Gastroesophageal sphincter (tissue), 4 donors: Measurements from ENCODE around the gene TRMT112. TPM values are rescaled to one million over a fixed set of nuclear protein-coding genes. Genes with fewer than 3 reads are reported as not detected.
A peak's percentile ranks its signal among the peaks of the same experiment; 100 is the strongest.

Source experiments
- ATAC-seq: fragments of 150-250 bp; one replicate; pipeline ENCODE4 v1.9.1; 2016; ENCODE audit warnings: mild to moderate bottlenecking, moderate library complexity
- H3K27ac ChIP-seq, 4 donors: fragments of 200-600 bp; sonication (generic) in 3 of 4; 1 replicate in 3 of 4; 2 replicates in 1 of 4; pipeline ENCODE4 v1.5.1; 2016 to 2019
- H3K27me3 ChIP-seq: fragments of 200-600 bp; sonication (generic); one replicate; pipeline ENCODE4 v1.5.1; 2019
- H3K36me3 ChIP-seq, 2 donors: fragments of 200-600 bp; sonication (generic); one replicate each; pipeline ENCODE4 v1.5.1; 2019; ENCODE audit warnings: control low read depth in 1 of 2
- H3K4me1 ChIP-seq, 3 donors: fragments of 200-600 bp; sonication (generic); 1 replicate in 2 of 3; 2 replicates in 1 of 3; pipeline ENCODE4 v1.5.1; 2016 to 2019; ENCODE audit warnings: control low read depth in 2 of 3
- H3K4me3 ChIP-seq, 2 donors: fragments of 200-600 bp; sonication (generic); one replicate each; pipeline ENCODE4 v1.5.1; 2019; ENCODE audit warnings: mild to moderate bottlenecking in 1 of 2, moderate library complexity in 1 of 2
- H3K9me3 ChIP-seq, 3 donors: fragments of 200-600 bp; sonication (generic); one replicate each; pipeline ENCODE4 v1.5.1; 2017 to 2019; ENCODE audit warnings: control low read depth in 2 of 3
- CTCF ChIP-seq, 4 experiments: fragments of 200-600 bp in 2 of 4; fragments of 450-650 bp in 2 of 4; sonication (generic) in 1 of 4; IDR thresholded peaks; one replicate each; pipeline ENCODE4 v1.5.1; 2017 to 2019; ENCODE audit warnings: antibody characterized with exemption in 4 of 4, mild to moderate bottlenecking in 2 of 4, moderate library complexity in 2 of 4
- EP300 ChIP-seq: sonication (generic); formaldehyde crosslinking; IDR thresholded peaks from one replicate; pipeline ENCODE4 v1.6.1; 2017; ENCODE audit warnings: antibody characterized with exemption, mild to moderate bottlenecking
- POLR2A ChIP-seq, 2 donors: fragments of 450-650 bp; IDR thresholded peaks; one replicate each; pipeline ENCODE4 v1.6.1; 2017; ENCODE audit warnings: antibody characterized with exemption in 2 of 2, mild to moderate bottlenecking in 2 of 2, moderate library complexity in 1 of 2
- POLR2AphosphoS5 ChIP-seq: sonication (generic); formaldehyde crosslinking; IDR thresholded peaks from one replicate; pipeline ENCODE4 v1.6.1; 2017; ENCODE audit warnings: antibody characterized with exemption
- WGBS, 2 donors: methylation state at CpG; one replicate each; pipeline ENCODE4 v1.1.5; 2018; ENCODE audit warnings: low coverage in 1 of 2; 5-methylcytosine and 5-hydroxymethylcytosine counted together
- total RNA-seq, 4 donors: library from RNA; depleted of rRNA; stranded (reverse); fragments of >200 nt; gene quantifications; one replicate each; pipeline ENCODE4 v1.1.0, GENCODE V29; 2016

The TRMT112 gene
- total RNA-seq, 4 donors from 2014 or later: 180 to 267 (median 218) TPM

GRCh38 chr11:64341429-64341828 lies 24.1 kb upstream of the TRMT112 start:
- Histone ChIP-seq H3K36me3 (no peaks in the 10 kb centered on the region), H3K27ac (no peak overlapping the region), H3K4me1 (peaks cover 0 to 26% (median 10%) of the 10 kb centered on the region in 3 donors), H3K27me3 (no peaks in the 10 kb centered on the region), H3K4me3 (no peak overlapping the region), H3K9me3 (no peaks in the 10 kb centered on the region)
- ATAC-seq: no peak
- TF ChIP-seq CTCF (IDR thresholded peaks at IDR 0.05) (no peak), EP300 (no peak), POLR2AphosphoS5 (no peak), POLR2A (IDR thresholded peaks at IDR 0.05) (no peak)
- no CpG with 5 or more reads among the region's 21 CpGs for WGBS, 2 donors

GRCh38 chr11:64340671-64341335 lies 23.4 kb upstream of the TRMT112 start:
- Histone ChIP-seq H3K27me3 (no peaks in the 10 kb centered on the region), H3K4me3 (peak overlapping the region in 1 of 2 donors; percentile 39), H3K9me3 (no peaks in the 10 kb centered on the region), H3K27ac (no peak overlapping the region), H3K4me1 (peaks cover 0 to 26% (median 10%) of the 10 kb centered on the region in 3 donors), H3K36me3 (no peaks in the 10 kb centered on the region)
- 39 to 50% methylated on average over 2 to 3 of the region's 33 CpGs for WGBS, 2 donors
- TF ChIP-seq EP300 (no peak), CTCF (IDR thresholded peaks at IDR 0.05) (no peak), POLR2A (IDR thresholded peaks at IDR 0.05) (no peak), POLR2AphosphoS5 (no peak)
- ATAC-seq: no peak

GRCh38 chr11:64339754-64340408 lies 22.5 kb upstream of the TRMT112 start, which contains the start of gene CCDC88B:
TSS of gene CCDC88B (plus strand) at chr11:64340204. CDS start at chr11:64340267, 63 bp downstream.
- Histone ChIP-seq H3K27me3 (no peaks in the 10 kb centered on the region), H3K4me3 (peak within 1 kb of the TSS in 1 of 2 donors; percentile 39), H3K9me3 (no peaks in the 10 kb centered on the region), H3K4me1 (peaks cover 0 to 26% (median 10%) of the 10 kb centered on the region in 3 donors), H3K27ac (peak within 1 kb of the TSS in 1 of 4 donors; percentile 14), H3K36me3 (no peaks in the 10 kb centered on the region)
- WGBS, 2 donors: 60 to 87% methylated on average over 3 to 6 of the region's 16 CpGs
- ATAC-seq: no peak
- TF ChIP-seq EP300 (no peak), POLR2AphosphoS5 (no peak), CTCF (IDR thresholded peaks at IDR 0.05) (no peak), POLR2A (IDR thresholded peaks at IDR 0.05) (no peak)

GRCh38 chr11:64339286-64339685 lies 21.9 kb upstream of the TRMT112 start:
- Histone ChIP-seq H3K27ac (no peak overlapping the region), H3K4me1 (peaks cover 0 to 26% (median 10%) of the 10 kb centered on the region in 3 donors), H3K27me3 (no peaks in the 10 kb centered on the region), H3K4me3 (no peak overlapping the region), H3K36me3 (no peaks in the 10 kb centered on the region), H3K9me3 (no peaks in the 10 kb centered on the region)
- TF ChIP-seq POLR2AphosphoS5 (no peak), CTCF (IDR thresholded peaks at IDR 0.05) (no peak), EP300 (no peak), POLR2A (IDR thresholded peaks at IDR 0.05) (no peak)
- 57 to 65% methylated on average over 2 to 4 of the region's 4 CpGs for WGBS, 2 donors
- no peak for ATAC-seq

- H3K4me3 ChIP-seq: no peak overlapping the region
- no peak for ATAC-seq
- H3K9me3 ChIP-seq: no peaks in the 10 kb centered on the region
- H3K4me1 ChIP-seq: peaks cover 0 to 25% (median 10%) of the 10 kb centered on the region in 3 donors
- H3K27ac ChIP-seq: no peak overlapping the region
- TF ChIP-seq POLR2A (IDR thresholded peaks at IDR 0.05): no peak
- no peak for TF ChIP-seq CTCF (IDR thresholded peaks at IDR 0.05)
- no peak for TF ChIP-seq POLR2AphosphoS5
- no peak for TF ChIP-seq EP300
- WGBS, 2 donors: 80% methylated on average over 5 of the region's 8 CpGs; no CpG with 5 or more reads in 1 of the 2 donors
- H3K27me3 ChIP-seq: no peaks in the 10 kb centered on the region
- H3K36me3 ChIP-seq: no peaks in the 10 kb centered on the region
Observed at GRCh38 chr11:64338716-64339115, 21.4 kb upstream of the TRMT112 start.
